GM20000 (cell line): Measurements from ENCODE around the gene SDF2.

ENCODE experiments used
- DNase-seq: peaks from one replicate; pipeline ENCODE4 v3.0.0; 2012; ENCODE audit warnings: low spot score
- CTCF ChIP-seq: IDR thresholded peaks from 2 replicates; pipeline ENCODE4 v1.5.1; 2012; ENCODE audit warnings: mild to moderate bottlenecking, control low read depth; ENCODE audit errors: extremely low read depth, missing control alignments

Gene SDF2

GRCh38 chr17:28598389-28598788, 63.3 kb downstream of the SDF2 start:
- no peak for DNase-seq
- TF ChIP-seq CTCF = no peak
